HEK293T (cell line): ENCODE results near the gene PAFAH1B1.

Source experiments
- BHLHE40 ChIP-seq: fragments of 450-650 bp; IDR thresholded peaks from 2 replicates; pipeline ENCODE4 v1.6.1; 2016; ENCODE audit warnings: mild to moderate bottlenecking, moderate library complexity, borderline replicate concordance
- CTBP1 ChIP-seq: fragments of 450-650 bp; IDR thresholded peaks from 2 replicates; pipeline ENCODE4 v1.6.1; 2016; ENCODE audit warnings: borderline replicate concordance
- FOXK2 ChIP-seq: fragments of 450-650 bp; IDR thresholded peaks from 2 replicates; pipeline ENCODE4 v1.6.1; 2016; ENCODE audit warnings: mild to moderate bottlenecking
- FOXM1 ChIP-seq: fragments of 450-650 bp; IDR thresholded peaks from 2 replicates; pipeline ENCODE4 v1.6.1; 2017; ENCODE audit warnings: mild to moderate bottlenecking, borderline replicate concordance
- HDGF ChIP-seq: fragments of 450-650 bp; IDR thresholded peaks from 2 replicates; pipeline ENCODE4 v1.6.1; 2017; ENCODE audit warnings: antibody characterized with exemption, borderline replicate concordance
- SUZ12 ChIP-seq: fragments of 450-650 bp; IDR thresholded peaks from 2 replicates; pipeline ENCODE4 v1.6.1; 2016; ENCODE audit warnings: mild to moderate bottlenecking

- TF ChIP-seq HDGF (no peak), BHLHE40 (no peak), FOXK2 (no peak), CTBP1 (no peak), FOXM1 (no peak), SUZ12 (no peak)
These were observed 22.4 kb downstream of the PAFAH1B1 start for GRCh38 chr17:2615882-2616281.
